ENCODE measurements around the gene PLXNA4. TPM values are rescaled to one million over a fixed set of nuclear protein-coding genes. Genes with fewer than 3 reads are reported as not detected.
A peak's percentile ranks its signal among the peaks of the same experiment; 100 is the strongest.

The PLXNA4 gene
- total and polyA plus RNA-seq, 2 donors from 2014 or later = 0.17 to 3.5 TPM

- intact Hi-C loops (cut with DNase I) = no loop called here
- DNase-seq (no peak), FAIRE-seq (no peak)
- Histone ChIP-seq H3K9ac (ENCODE audit: low read length in 3 of 3) (no peak overlapping the region), H3K27ac (ENCODE audit: low read depth in 2 of 2, low read length in 2 of 2) (no peak overlapping the region), H3K36me3 (ENCODE audit: control insufficient read depth in 2 of 3, insufficient read depth in 3 of 3, low read length in 3 of 3) (no peaks in the 10 kb centered on the region), H3K27me3 (ENCODE audit: control insufficient read depth, insufficient read depth, low read length) (no peaks in the 10 kb centered on the region), H3K9me3 (ENCODE audit: control insufficient read depth in 2 of 3, insufficient read depth in 1 of 3, low read length in 3 of 3) (peaks cover 0 to 10% (median 0%) of the 10 kb centered on the region in 3 donors), H3K4me3 (ENCODE audit: low read length in 3 of 3) (no peak overlapping the region), H3K4me1 (ENCODE audit: control insufficient read depth in 2 of 3, insufficient read depth in 2 of 3, low read depth in 1 of 3, low read length in 3 of 3) (no peaks in the 10 kb centered on the region)
- no peak for TF ChIP-seq CTCF (IDR thresholded peaks at IDR 0.05; ENCODE audit: borderline replicate concordance, extremely low read depth, insufficient read depth)
These were observed 386.4 kb downstream of the PLXNA4 start for GRCh38 chr7:132189881-132190280.

DNA sequence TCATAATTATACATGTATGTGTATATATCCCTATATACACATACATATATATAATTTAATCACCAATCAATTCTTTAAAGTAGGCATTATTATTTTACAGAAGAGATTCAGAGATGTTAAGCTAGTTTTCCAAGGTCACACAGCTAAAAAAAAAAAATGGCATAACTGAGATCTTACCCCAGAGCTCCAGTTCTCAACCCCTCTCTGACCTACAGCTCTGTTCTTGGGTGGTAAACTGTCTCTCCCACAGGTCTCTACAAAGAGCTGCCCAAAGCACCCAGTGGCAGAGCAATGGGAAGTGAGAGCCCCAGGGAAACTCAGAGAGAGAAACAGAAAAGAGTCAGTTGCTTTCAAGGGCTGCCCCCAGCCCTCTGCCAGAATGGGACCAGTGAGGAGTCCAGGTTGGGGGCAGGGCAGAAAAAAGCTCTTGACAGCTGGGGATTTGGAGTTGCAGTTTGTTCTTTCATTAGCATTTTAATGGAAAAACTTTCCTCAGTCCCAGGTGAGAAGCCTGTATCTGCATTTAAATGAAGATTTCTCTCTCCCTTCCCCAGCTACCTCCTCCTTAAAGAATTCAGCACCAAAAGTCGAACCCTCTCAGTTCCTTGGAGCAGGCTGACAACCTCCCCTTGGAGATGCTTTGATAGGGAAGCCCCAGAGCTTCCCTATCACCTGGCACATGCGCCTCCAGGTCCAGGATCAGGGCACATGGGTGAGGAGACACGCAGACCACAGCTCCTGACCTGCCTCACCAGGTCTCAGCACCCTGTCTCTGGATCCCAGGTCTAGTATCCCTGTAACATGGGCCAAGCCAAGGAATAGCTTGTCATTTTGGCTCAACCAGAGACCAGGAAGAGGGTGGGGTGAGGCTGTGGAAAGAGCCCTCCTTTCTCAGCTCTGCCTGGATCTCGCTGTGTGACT lies 388.1 kb downstream of the PLXNA4 start:
- FAIRE-seq (no peak), DNase-seq (peak in 3 of 5 donors; percentile 16 to 46 (median 22))
- H3K27me3 ChIP-seq (ENCODE audit: control insufficient read depth, insufficient read depth, low read length) = no peaks in the 10 kb centered on the region
- no peaks in the 10 kb centered on the region for H3K4me1 ChIP-seq (ENCODE audit: control insufficient read depth in 2 of 3, insufficient read depth in 2 of 3, low read depth in 1 of 3, low read length in 3 of 3)
- H3K36me3 ChIP-seq (ENCODE audit: control insufficient read depth in 2 of 3, insufficient read depth in 3 of 3, low read length in 3 of 3) = no peaks in the 10 kb centered on the region
- no peak overlapping the region for H3K9ac ChIP-seq (ENCODE audit: low read length in 3 of 3)
- intact Hi-C loops (cut with DNase I) = no loop called here
- peaks cover 0 to 10% (median 0%) of the 10 kb centered on the region in 3 donors for H3K9me3 ChIP-seq (ENCODE audit: control insufficient read depth in 2 of 3, insufficient read depth in 1 of 3, low read length in 3 of 3)
- H3K27ac ChIP-seq (ENCODE audit: low read depth in 2 of 2, low read length in 2 of 2) = no peak overlapping the region
- TF ChIP-seq CTCF (IDR thresholded peaks at IDR 0.05; ENCODE audit: borderline replicate concordance, extremely low read depth, insufficient read depth) = no peak
- H3K4me3 ChIP-seq (ENCODE audit: low read length in 3 of 3) = no peak overlapping the region

- no peaks in the 10 kb centered on the region for H3K4me1 ChIP-seq (ENCODE audit: control insufficient read depth in 2 of 3, insufficient read depth in 2 of 3, low read depth in 1 of 3, low read length in 3 of 3)
These were observed 388.9 kb downstream of the PLXNA4 start for GRCh38 chr7:132187391-132187790.

More at GRCh38 chr7:132187391-132187790, 388.9 kb downstream of the PLXNA4 start:
- intact Hi-C loops (cut with DNase I) = no loop called here
- FAIRE-seq (no peak), DNase-seq (peak in 1 of 5 donors; percentile 39)
- Histone ChIP-seq H3K36me3 (ENCODE audit: control insufficient read depth in 2 of 3, insufficient read depth in 3 of 3, low read length in 3 of 3) (no peaks in the 10 kb centered on the region), H3K9ac (ENCODE audit: low read length in 3 of 3) (no peak overlapping the region), H3K27me3 (ENCODE audit: control insufficient read depth, insufficient read depth, low read length) (no peaks in the 10 kb centered on the region), H3K4me3 (ENCODE audit: low read length in 3 of 3) (no peak overlapping the region), H3K27ac (ENCODE audit: low read depth in 2 of 2, low read length in 2 of 2) (no peak overlapping the region), H3K9me3 (ENCODE audit: control insufficient read depth in 2 of 3, insufficient read depth in 1 of 3, low read length in 3 of 3) (peaks cover 0 to 10% (median 0%) of the 10 kb centered on the region in 3 donors)
- no peak for TF ChIP-seq CTCF (IDR thresholded peaks at IDR 0.05; ENCODE audit: borderline replicate concordance, extremely low read depth, insufficient read depth)
